GM19467 (cell line): ENCODE results near the gene BCAT1.

Experiments
- ATAC-seq: cut with Tn5 transposase; IDR thresholded peaks from one replicate; pipeline ENCODE4 v1.9.1; 2021; ENCODE audit warnings: mild to moderate bottlenecking, moderate library complexity; ENCODE audit not compliant: unreplicated experiment

The BCAT1 gene

DNA sequence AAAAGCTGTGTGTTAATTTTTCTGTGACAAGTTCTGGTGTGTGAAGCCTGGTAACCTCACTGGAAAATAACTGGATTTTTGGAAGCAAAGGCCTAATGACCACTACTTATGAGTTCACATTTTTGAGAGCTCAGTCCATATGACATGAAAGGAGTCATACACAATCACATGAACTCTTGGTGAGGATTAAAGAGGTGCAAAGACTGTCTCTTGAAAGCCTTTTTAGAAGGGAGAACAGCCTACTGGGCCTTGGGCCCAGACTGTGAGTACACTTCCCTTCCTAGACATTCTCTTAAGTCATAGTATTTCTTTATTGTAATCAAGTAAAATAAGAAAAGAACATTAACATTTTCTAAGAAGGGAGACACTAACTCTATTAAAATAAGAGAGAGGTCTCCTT, 176.1 kb downstream of the BCAT1 start:
- no peak for ATAC-seq

- no peak for ATAC-seq
These were observed 178.1 kb downstream of the BCAT1 start for GRCh38 chr12:24770821-24771220.

DNA sequence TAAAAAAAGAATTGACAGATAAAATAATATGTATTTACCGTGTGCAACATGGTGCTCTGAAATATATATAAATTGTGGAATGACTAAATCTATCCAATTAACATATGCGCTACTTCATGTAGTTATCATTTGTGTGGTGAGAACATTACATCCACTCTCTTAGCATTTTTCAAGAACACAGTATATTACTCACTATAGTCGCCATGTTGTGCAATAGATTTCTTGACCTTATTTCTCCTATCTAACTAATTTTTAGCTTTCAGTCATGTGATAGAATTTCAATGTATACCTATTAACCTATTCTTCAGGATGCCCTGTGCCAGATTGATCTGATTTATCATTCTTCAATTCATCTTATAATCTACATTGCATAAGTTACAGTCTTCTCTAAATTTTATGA, 178.6 kb downstream of the BCAT1 start:
- ATAC-seq = no peak

- ATAC-seq = no peak
These were observed 179.2 kb downstream of the BCAT1 start for GRCh38 chr12:24769682-24770081.

DNA sequence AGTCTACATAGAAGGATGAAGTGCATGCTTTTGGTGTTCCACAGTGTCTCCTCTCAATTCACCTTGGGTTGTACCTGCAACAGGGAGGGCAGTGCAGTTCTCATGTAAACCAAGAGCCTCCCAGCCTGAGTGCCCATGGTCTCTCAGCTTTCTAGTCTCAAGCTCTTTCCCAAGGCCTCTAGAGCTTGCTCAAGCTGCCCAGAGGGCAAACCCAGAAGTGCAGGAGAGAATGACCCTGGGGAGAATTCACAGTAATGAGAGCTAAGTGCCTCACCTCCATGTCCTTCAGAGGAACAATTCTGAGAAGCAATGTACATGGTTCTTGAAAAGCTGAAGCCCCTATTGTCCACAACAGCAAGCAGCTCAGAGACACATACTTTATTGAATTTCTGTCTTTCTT, 180.5 kb downstream of the BCAT1 start:
- no peak for ATAC-seq

GRCh38 chr12:24767016-24767415, 181.9 kb downstream of the BCAT1 start:
- no peak for ATAC-seq

DNA sequence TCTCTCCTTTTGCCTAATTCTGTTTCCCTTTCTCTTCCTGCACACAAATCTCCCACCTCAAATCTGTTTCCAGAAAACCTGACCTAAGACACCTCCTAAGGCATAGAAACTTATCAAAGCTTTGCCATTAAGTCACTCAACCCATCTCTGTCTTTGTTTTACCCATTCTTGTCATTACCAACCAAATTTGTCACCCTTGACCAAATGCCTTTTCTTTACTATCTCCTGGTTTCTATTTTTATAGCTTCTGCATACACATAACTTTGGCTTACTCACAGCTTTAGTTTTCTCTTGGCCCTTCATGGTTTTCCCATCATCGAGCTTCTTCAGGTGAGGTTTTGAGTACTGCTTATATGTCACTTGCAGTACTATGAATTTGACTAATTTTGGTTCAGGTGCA, 184.2 kb downstream of the BCAT1 start:
- ATAC-seq = no peak

DNA sequence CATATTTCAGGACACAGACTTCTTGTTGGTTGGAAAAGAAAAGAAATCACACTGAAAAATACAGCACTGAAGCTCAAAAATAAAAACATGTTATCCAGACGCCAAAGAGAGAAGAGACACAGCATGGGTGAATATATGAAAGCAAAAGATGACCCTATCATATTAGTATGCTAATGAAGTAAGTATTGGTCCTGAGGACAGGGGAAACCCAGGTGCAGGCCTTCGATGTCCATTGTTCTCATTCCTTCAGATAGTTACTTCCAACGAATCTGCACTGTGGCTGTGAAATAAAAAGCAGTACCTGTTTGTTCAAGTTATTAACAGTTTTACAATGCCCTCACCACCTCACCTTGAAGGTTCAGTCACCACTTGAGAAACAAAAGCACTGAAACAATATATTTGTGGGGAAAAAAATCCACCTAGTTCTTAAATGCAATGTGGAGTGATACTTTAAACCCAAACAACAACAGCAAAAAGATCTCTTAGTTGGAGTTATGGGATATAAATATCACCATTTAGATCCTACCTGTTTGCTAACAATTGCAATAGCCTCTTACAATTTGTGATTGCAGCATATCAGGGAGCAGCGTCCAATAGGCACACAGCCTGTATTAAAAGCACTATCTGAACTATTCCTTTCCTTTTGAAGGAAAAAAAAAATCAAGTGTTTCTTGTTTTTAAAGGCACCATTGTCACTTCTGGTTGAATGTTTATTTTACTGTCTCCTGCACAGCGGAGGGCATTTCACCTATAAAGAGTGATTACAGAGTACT, 188.1 kb downstream of the BCAT1 start:
- ATAC-seq = no peak

DNA sequence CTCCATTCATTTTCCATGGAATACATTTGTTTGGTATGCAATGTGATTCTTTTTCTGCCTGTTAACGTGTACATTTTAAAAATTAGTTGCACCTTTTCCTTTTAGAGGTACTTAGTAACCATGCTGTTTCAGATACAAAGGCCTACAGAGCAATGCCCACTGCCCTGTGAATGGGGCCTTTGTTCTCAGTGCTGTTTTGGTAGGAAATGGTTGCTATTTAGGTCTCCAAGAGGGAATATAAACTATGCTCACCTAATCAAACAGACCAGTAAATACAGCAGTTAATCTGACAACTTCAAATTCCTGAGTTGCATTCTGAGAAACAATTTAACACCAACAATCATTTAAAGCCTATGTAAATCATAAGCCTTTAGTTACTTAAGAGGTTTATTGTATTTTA, 188.7 kb downstream of the BCAT1 start:
- no peak for ATAC-seq
